NCI-H446 (cell line): Measurements from ENCODE around the gene CDK5RAP2.

ENCODE experiments used
- DNase-seq, 2 experiments: peaks; one replicate each; lab custom pipeline; 2025; lab: John Stamatoyannopoulos, UW

Gene CDK5RAP2

GRCh38 chr9:120350596-120350995 is 229.4 kb downstream of the CDK5RAP2 start:
- DNase-seq = no peak

- peak in 1 of 2 experiments; percentile 71 for DNase-seq
Observed at GRCh38 chr9:120348951-120349429, 231.0 kb downstream of the CDK5RAP2 start.

- DNase-seq = no peak
Observed at GRCh38 chr9:120345379-120345778, 234.6 kb downstream of the CDK5RAP2 start.

- DNase-seq = no peak
Observed at GRCh38 chr9:120344230-120344629, 235.7 kb downstream of the CDK5RAP2 start.

GRCh38 chr9:120343416-120343815 is 236.6 kb downstream of the CDK5RAP2 start:
- DNase-seq = peak in 1 of 2 experiments; percentile 68
